ENCODE data around the gene UBL4A. TPM values are rescaled to one million over a fixed set of nuclear protein-coding genes. Genes with fewer than 3 reads are reported as not detected.

The UBL4A gene
- total and polyA plus RNA-seq, 2 of the 13 experiments (the other 11 are each of a cell fraction or from before 2014, with no cell fraction given), result 16.8 to 25.5 TPM

DNA sequence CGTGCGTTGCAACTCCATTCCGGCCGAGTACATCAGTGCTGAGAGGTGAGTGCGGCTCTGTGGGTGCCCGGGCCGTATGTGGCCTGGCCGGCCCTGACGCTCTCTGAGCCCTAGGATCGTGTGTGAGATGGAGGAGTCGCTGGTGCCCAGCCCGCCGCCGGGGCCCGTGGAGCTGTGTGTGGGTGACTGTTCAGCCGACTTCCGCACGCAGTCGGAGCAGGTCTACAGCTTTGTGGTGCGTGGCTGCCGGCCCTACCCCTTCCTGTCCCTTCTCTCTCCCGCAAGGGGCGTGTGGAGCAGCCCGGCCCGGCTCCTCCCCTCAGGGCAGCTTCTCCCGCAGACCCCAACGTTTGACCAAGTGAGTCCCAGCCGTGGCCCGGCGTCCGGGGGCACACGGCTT lies 20.4 kb downstream of the UBL4A start:
- no CpG with 5 or more reads among the region's 32 CpGs for WGBS (ENCODE audit: low lambda C conversion rate)
- Histone ChIP-seq H3K4me3 (replicated peaks in 1 of 3; ENCODE audit: insufficient read depth in 1 of 3, low read depth in 2 of 3, low read length in 3 of 3) (no peak overlapping the region), H3K79me2 (ENCODE audit: insufficient read depth, low read length) (no peaks in the 10 kb centered on the region), H3K9ac (ENCODE audit: insufficient read depth, low read depth, low read length) (no peak overlapping the region), H3K4me2 (ENCODE audit: low read depth, low read length) (no peak overlapping the region), H4K20me1 (ENCODE audit: insufficient read depth, low read length) (no peaks in the 10 kb centered on the region), H2AFZ (ENCODE audit: low read length) (no peak overlapping the region), H3K9me3 (ENCODE audit: low read length) (no peaks in the 10 kb centered on the region), H3K36me3 (replicated peaks in 1 of 2; ENCODE audit: control insufficient read depth in 1 of 2, insufficient read depth in 2 of 2, low read length in 2 of 2) (peaks cover 3 to 9% of the 10 kb centered on the region in 2 experiments; a peak in 3 of 5 replicates), H3K27me3 (ENCODE audit: control insufficient read depth in 1 of 2, insufficient read depth in 2 of 2, low read length in 2 of 2) (no peaks in the 10 kb centered on the region), H3K4me1 (ENCODE audit: insufficient read depth, low read length) (no peaks in the 10 kb centered on the region), H3K27ac (ENCODE audit: extremely low read length, insufficient read depth, low read length) (no peak overlapping the region)
- peak; percentile 33 for TF ChIP-seq RBFOX2 (IDR thresholded peaks at IDR 0.05; ENCODE audit: low read depth, low read length)
- no peak for TF ChIP-seq ZNF225 (CRISPR knock-in tag; IDR thresholded peaks at IDR 0.05)
- intact Hi-C loops (cut with micrococcal nuclease; ENCODE audit: unreplicated experiment) (no loop called here), in situ Hi-C loops (cut with HindIII; ENCODE audit: extremely low pct_ligation_motif_present, low pct_unique_long_range_greater_than_20kb) (no loop called here)
- no peak for DNase-seq (ENCODE audit: low spot score)
- POLR2A ChIA-PET, result no interaction called here
- no peak for FAIRE-seq
- no TSS peak for BruUV-seq (replicated peaks)
- ATAC-seq, result no peak
- CTCF ChIA-PET (ENCODE audit: low intra/inter-chr PET ratio, low total read pairs), result no interaction called here

GRCh38 chrX:154465601-154466000 lies 20.8 kb downstream of the UBL4A start:
- CTCF ChIA-PET (ENCODE audit: low intra/inter-chr PET ratio, low total read pairs), result no interaction called here
- no peak for ATAC-seq
- no TSS peak for BruUV-seq (replicated peaks)
- no peak overlapping the region for H2AFZ ChIP-seq (ENCODE audit: low read length)
- no peak overlapping the region for H3K4me2 ChIP-seq (ENCODE audit: low read depth, low read length)
- FAIRE-seq, result no peak
- H3K36me3 ChIP-seq (replicated peaks in 1 of 2; ENCODE audit: control insufficient read depth in 1 of 2, insufficient read depth in 2 of 2, low read length in 2 of 2), result peaks cover 3 to 9% of the 10 kb centered on the region in 2 experiments; a peak in 3 of 5 replicates
- H3K79me2 ChIP-seq (ENCODE audit: insufficient read depth, low read length), result no peaks in the 10 kb centered on the region
- no peak overlapping the region for H3K9ac ChIP-seq (ENCODE audit: insufficient read depth, low read depth, low read length)
- H3K27me3 ChIP-seq (ENCODE audit: control insufficient read depth in 1 of 2, insufficient read depth in 2 of 2, low read length in 2 of 2), result no peaks in the 10 kb centered on the region
- no peaks in the 10 kb centered on the region for H3K9me3 ChIP-seq (ENCODE audit: low read length)
- WGBS (ENCODE audit: low lambda C conversion rate), result no CpG with 5 or more reads among the region's 14 CpGs
- H4K20me1 ChIP-seq (ENCODE audit: insufficient read depth, low read length), result no peaks in the 10 kb centered on the region
- DNase-seq (ENCODE audit: low spot score), result no peak
- intact Hi-C loops (cut with micrococcal nuclease; ENCODE audit: unreplicated experiment), result no loop called here
- no peaks in the 10 kb centered on the region for H3K4me1 ChIP-seq (ENCODE audit: insufficient read depth, low read length)
- POLR2A ChIA-PET, result no interaction called here
- H3K4me3 ChIP-seq (replicated peaks in 1 of 3; ENCODE audit: insufficient read depth in 1 of 3, low read depth in 2 of 3, low read length in 3 of 3), result no peak overlapping the region
- in situ Hi-C loops (cut with HindIII; ENCODE audit: extremely low pct_ligation_motif_present, low pct_unique_long_range_greater_than_20kb), result no loop called here
- no peak overlapping the region for H3K27ac ChIP-seq (ENCODE audit: extremely low read length, insufficient read depth, low read length)
- TF ChIP-seq ZNF749 (CRISPR knock-in tag; IDR thresholded peaks at IDR 0.05; ENCODE audit: borderline replicate concordance) (no peak), GTF2F1 (IDR thresholded peaks at IDR 0.05; ENCODE audit: low read length) (no peak), TIGD3 (CRISPR knock-in tag; IDR thresholded peaks at IDR 0.05; ENCODE audit: borderline replicate concordance) (no peak), ZFP36 (IDR thresholded peaks at IDR 0.05; ENCODE audit: borderline replicate concordance, low read depth, low read length, partially characterized antibody) (no peak), ELF3 (CRISPR knock-in tag; IDR thresholded peaks at IDR 0.05) (no peak), PTBP1 (IDR thresholded peaks at IDR 0.05; ENCODE audit: low read depth, low read length, poor library complexity, severe bottlenecking) (no peak), POGZ (CRISPR knock-in tag; IDR thresholded peaks at IDR 0.05) (no peak), FOXP1 (IDR thresholded peaks at IDR 0.05) (no peak), FOXP1 (CRISPR knock-in tag; IDR thresholded peaks at IDR 0.05) (no peak), ELF4 (CRISPR knock-in tag; IDR thresholded peaks at IDR 0.05; ENCODE audit: borderline replicate concordance) (no peak), ZIK1 (CRISPR knock-in tag; IDR thresholded peaks at IDR 0.05; ENCODE audit: borderline replicate concordance, low read depth) (no peak), SP5 (CRISPR knock-in tag; IDR thresholded peaks at IDR 0.05; ENCODE audit: borderline replicate concordance, low read depth) (no peak), RORA (CRISPR knock-in tag; IDR thresholded peaks at IDR 0.05) (no peak)
- TF ChIP-seq, protein P1, sequence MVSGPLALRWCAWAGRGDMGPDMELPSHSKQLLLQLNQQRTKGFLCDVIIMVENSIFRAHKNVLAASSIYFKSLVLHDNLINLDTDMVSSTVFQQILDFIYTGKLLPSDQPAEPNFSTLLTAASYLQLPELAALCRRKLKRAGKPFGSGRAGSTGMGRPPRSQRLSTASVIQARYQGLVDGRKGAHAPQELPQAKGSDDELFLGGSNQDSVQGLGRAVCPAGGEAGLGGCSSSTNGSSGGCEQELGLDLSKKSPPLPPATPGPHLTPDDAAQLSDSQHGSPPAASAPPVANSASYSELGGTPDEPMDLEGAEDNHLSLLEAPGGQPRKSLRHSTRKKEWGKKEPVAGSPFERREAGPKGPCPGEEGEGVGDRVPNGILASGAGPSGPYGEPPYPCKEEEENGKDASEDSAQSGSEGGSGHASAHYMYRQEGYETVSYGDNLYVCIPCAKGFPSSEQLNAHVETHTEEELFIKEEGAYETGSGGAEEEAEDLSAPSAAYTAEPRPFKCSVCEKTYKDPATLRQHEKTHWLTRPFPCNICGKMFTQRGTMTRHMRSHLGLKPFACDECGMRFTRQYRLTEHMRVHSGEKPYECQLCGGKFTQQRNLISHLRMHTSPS (CRISPR knock-in tag; IDR thresholded peaks at IDR 0.05; ENCODE audit: low read depth), result no peak
